ENCODE measurements around the gene CRHBP. TPM values are rescaled to one million over a fixed set of nuclear protein-coding genes. Genes with fewer than 3 reads are reported as not detected.
"Not testable (repeated sequence)": the region's sequence is repeated elsewhere in the genome, so short reads cannot be mapped to it uniquely, and the experiment has no call there.

CRHBP gene
- total RNA-seq, 1 donor from 2014 or later, result 4.7 TPM

DNA sequence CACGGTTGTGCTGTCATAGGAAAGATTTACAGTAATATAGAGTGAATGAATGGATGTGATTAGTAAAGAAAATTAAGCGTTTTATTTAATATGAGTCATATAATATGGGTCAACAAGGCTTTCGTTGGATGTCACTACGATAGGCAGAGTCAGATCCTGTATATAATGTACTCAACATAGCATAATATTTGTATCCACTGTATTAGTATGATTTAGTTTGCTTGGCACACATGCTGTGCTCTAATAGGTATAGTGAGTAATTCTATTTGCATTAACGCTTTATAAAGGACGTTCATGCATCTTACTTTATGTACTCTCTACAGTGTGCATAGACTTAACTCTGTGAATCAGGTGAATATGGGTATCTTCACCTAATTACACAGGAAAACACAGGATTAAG lies 41.5 kb downstream of the CRHBP start:
- FAIRE-seq (no peak), DNase-seq (ENCODE audit: low read depth) (no peak)
- no peaks in the 10 kb centered on the region for H4K20me1 ChIP-seq (ENCODE audit: insufficient read depth, low read length)
- H3K9me3 ChIP-seq (ENCODE audit: insufficient read depth, low read depth, low read length), result no peaks in the 10 kb centered on the region
- H3K27me3 Mint-ChIP-seq (ENCODE audit: low read depth, unreplicated experiment), result no peaks in the 10 kb centered on the region
- H3K36me3 Mint-ChIP-seq (ENCODE audit: low read depth, unreplicated experiment), result no peaks in the 10 kb centered on the region
- H3K27ac Mint-ChIP-seq (ENCODE audit: unreplicated experiment), result no peak overlapping the region
- H3K4me1 ChIP-seq (ENCODE audit: insufficient read depth, low read length), result no peaks in the 10 kb centered on the region
- no peak overlapping the region for H3K4me3 Mint-ChIP-seq (ENCODE audit: unreplicated experiment)
- H3K27me3 ChIP-seq (ENCODE audit: insufficient read depth, low read length), result no peaks in the 10 kb centered on the region
- H3K4me2 ChIP-seq (ENCODE audit: low read length), result no peak overlapping the region
- H3K36me3 ChIP-seq (ENCODE audit: insufficient read depth, low read length), result no peaks in the 10 kb centered on the region
- no peaks in the 10 kb centered on the region for H3K79me2 ChIP-seq (ENCODE audit: insufficient read depth, low read length)
- no peak overlapping the region for H3K9ac ChIP-seq (ENCODE audit: low read length)
- H3K9me3 Mint-ChIP-seq (ENCODE audit: unreplicated experiment), result peaks cover 6% of the 10 kb centered on the region
- no peak for TF ChIP-seq EZH2 (IDR thresholded peaks at IDR 0.05; ENCODE audit: insufficient read depth, low read length)
- no peak for TF ChIP-seq CTCF (IDR thresholded peaks at IDR 0.05; ENCODE audit: insufficient read depth, low read depth, low read length)
- no peak overlapping the region for H3K4me3 ChIP-seq (ENCODE audit: insufficient read depth, low read depth, low read length)
- H3K27ac ChIP-seq (ENCODE audit: low read depth, low read length), result no peak overlapping the region
- H2AFZ ChIP-seq (ENCODE audit: low read depth, low read length), result no peak overlapping the region
- H3K4me1 Mint-ChIP-seq (ENCODE audit: low read depth, unreplicated experiment), result peaks cover 2% of the 10 kb centered on the region

DNA sequence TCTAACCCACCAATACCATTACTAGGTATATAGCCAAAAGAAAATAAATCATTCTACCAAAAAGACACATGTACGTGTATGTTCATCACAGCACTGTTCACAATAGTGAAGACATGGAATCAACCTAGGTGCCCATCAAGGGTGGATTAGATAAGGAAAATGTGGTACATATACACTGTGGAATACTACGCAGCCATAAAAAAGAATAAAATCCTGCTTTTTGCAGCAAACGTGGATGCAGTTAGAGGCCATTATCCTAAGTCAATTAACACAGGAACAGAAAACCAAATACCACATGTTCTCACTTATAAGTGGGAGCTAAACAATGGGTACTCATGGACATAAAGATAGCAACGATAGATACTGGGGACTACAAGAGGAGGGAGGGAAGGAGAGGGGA lies 45.4 kb downstream of the CRHBP start:
- H3K9me3 ChIP-seq (ENCODE audit: insufficient read depth, low read depth, low read length); H3K27ac ChIP-seq (ENCODE audit: low read depth, low read length); H3K27ac Mint-ChIP-seq (ENCODE audit: unreplicated experiment); H3K4me1 ChIP-seq (ENCODE audit: insufficient read depth, low read length); H3K4me2 ChIP-seq (ENCODE audit: low read length); H3K79me2 ChIP-seq (ENCODE audit: insufficient read depth, low read length); H3K36me3 Mint-ChIP-seq (ENCODE audit: low read depth, unreplicated experiment); H4K20me1 ChIP-seq (ENCODE audit: insufficient read depth, low read length); H3K27me3 ChIP-seq (ENCODE audit: insufficient read depth, low read length); H3K27me3 Mint-ChIP-seq (ENCODE audit: low read depth, unreplicated experiment); H3K4me3 ChIP-seq (ENCODE audit: insufficient read depth, low read depth, low read length); H3K36me3 ChIP-seq (ENCODE audit: insufficient read depth, low read length); DNase-seq (ENCODE audit: low read depth); H3K9me3 Mint-ChIP-seq (ENCODE audit: unreplicated experiment); FAIRE-seq; H3K9ac ChIP-seq (ENCODE audit: low read length); H2AFZ ChIP-seq (ENCODE audit: low read depth, low read length); H3K4me3 Mint-ChIP-seq (ENCODE audit: unreplicated experiment): not testable (repeated sequence)
- peaks cover 12% of the 10 kb centered on the region for H3K4me1 Mint-ChIP-seq (ENCODE audit: low read depth, unreplicated experiment)

- DNase-seq (ENCODE audit: low read depth), result peak; percentile 86
- Histone ChIP-seq H3K27me3 (ENCODE audit: insufficient read depth, low read length) (no peaks in the 10 kb centered on the region), H3K36me3 (ENCODE audit: insufficient read depth, low read length) (no peaks in the 10 kb centered on the region), H3K4me3 (ENCODE audit: insufficient read depth, low read depth, low read length) (no peak overlapping the region), H3K27ac (ENCODE audit: low read depth, low read length) (peak overlapping the region; percentile 24), H3K9ac (ENCODE audit: low read length) (no peak overlapping the region), H4K20me1 (ENCODE audit: insufficient read depth, low read length) (no peaks in the 10 kb centered on the region), H3K9me3 (ENCODE audit: insufficient read depth, low read depth, low read length) (no peaks in the 10 kb centered on the region), H2AFZ (ENCODE audit: low read depth, low read length) (peak overlapping the region; percentile 32), H3K4me2 (ENCODE audit: low read length) (peak overlapping the region; percentile 46), H3K4me1 (ENCODE audit: insufficient read depth, low read length) (no peaks in the 10 kb centered on the region), H3K79me2 (ENCODE audit: insufficient read depth, low read length) (no peaks in the 10 kb centered on the region)
- peak overlapping the region; percentile 83 for H3K27ac Mint-ChIP-seq (ENCODE audit: unreplicated experiment)
- H3K36me3 Mint-ChIP-seq (ENCODE audit: low read depth, unreplicated experiment), result no peaks in the 10 kb centered on the region
- peak overlapping the region; percentile 42 for H3K4me3 Mint-ChIP-seq (ENCODE audit: unreplicated experiment)
- H3K4me1 Mint-ChIP-seq (ENCODE audit: low read depth, unreplicated experiment), result peaks cover 18% of the 10 kb centered on the region
- TF ChIP-seq CTCF (IDR thresholded peaks at IDR 0.05; ENCODE audit: insufficient read depth, low read depth, low read length) (no peak), EZH2 (IDR thresholded peaks at IDR 0.05; ENCODE audit: insufficient read depth, low read length) (no peak)
- no peaks in the 10 kb centered on the region for H3K9me3 Mint-ChIP-seq (ENCODE audit: unreplicated experiment)
- no peak for FAIRE-seq
- H3K27me3 Mint-ChIP-seq (ENCODE audit: low read depth, unreplicated experiment), result no peaks in the 10 kb centered on the region
Measured at GRCh38 chr5:76999451-76999850, 46.6 kb downstream of the CRHBP start.

All from astrocyte (in vitro differentiated cells and primary cell).